Suprapubic skin (tissue), 4 donors: Measurements from ENCODE around the gene HACD3.

Experiments used
- EP300 ChIP-seq: sonication (generic); formaldehyde crosslinking; IDR thresholded peaks from one replicate; pipeline ENCODE4 v1.6.1; 2017; ENCODE audit warnings: antibody characterized with exemption
- POLR2A ChIP-seq, 2 donors: fragments of 450-650 bp; IDR thresholded peaks; one replicate each; pipeline ENCODE4 v1.6.1; 2017; ENCODE audit warnings: antibody characterized with exemption in 2 of 2, mild to moderate bottlenecking in 2 of 2, moderate library complexity in 2 of 2
- POLR2AphosphoS5 ChIP-seq, 3 donors: sonication (generic); formaldehyde crosslinking; IDR thresholded peaks; one replicate each; pipeline ENCODE4 v1.6.1; 2017; ENCODE audit warnings: antibody characterized with exemption in 3 of 3
- TF ChIP-seq, protein P1 (sequence below), 2 donors: fragments of 200-600 bp in 1 of 2; fragments of 450-650 bp in 1 of 2; sonication (generic) in 1 of 2; IDR thresholded peaks; one replicate each; pipeline ENCODE4 v1.5.1; 2016 to 2019; ENCODE audit warnings: antibody characterized with exemption in 2 of 2, mild to moderate bottlenecking in 1 of 2, moderate library complexity in 1 of 2

DNA sequence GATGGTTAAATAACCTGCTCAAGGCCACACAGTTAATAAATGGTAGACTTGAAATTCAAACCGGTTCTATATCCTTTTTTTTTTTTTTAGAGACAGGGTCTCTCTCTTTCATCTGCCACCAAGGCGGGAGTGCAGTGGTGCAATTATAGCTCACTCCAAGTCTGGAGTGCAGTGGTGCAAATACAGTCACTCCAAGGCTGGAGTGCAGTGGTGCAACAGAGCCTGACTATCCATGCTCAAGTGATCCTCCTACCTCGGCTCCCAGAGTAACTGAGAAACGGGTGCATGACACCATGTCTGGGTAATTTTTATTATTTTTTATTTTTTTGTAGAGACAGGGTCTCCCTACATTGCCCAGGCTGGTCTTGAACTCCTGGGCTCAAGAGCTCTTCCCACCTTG lies 36.2 kb upstream of the HACD3 start:
- TF ChIP-seq, protein P1, sequence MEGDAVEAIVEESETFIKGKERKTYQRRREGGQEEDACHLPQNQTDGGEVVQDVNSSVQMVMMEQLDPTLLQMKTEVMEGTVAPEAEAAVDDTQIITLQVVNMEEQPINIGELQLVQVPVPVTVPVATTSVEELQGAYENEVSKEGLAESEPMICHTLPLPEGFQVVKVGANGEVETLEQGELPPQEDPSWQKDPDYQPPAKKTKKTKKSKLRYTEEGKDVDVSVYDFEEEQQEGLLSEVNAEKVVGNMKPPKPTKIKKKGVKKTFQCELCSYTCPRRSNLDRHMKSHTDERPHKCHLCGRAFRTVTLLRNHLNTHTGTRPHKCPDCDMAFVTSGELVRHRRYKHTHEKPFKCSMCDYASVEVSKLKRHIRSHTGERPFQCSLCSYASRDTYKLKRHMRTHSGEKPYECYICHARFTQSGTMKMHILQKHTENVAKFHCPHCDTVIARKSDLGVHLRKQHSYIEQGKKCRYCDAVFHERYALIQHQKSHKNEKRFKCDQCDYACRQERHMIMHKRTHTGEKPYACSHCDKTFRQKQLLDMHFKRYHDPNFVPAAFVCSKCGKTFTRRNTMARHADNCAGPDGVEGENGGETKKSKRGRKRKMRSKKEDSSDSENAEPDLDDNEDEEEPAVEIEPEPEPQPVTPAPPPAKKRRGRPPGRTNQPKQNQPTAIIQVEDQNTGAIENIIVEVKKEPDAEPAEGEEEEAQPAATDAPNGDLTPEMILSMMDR (IDR thresholded peaks at IDR 0.05), result no peak
- TF ChIP-seq EP300 (no peak), POLR2AphosphoS5 (IDR thresholded peaks at IDR 0.05) (no peak), POLR2A (IDR thresholded peaks at IDR 0.05) (no peak)
